ENCODE data around the gene HLA-DOA. TPM values are rescaled to one million over a fixed set of nuclear protein-coding genes. Genes with fewer than 3 reads are reported as not detected.

The HLA-DOA gene
- total RNA-seq, 1 donor from 2014 or later: 1.6 TPM

GRCh38 chr6:32974016-32974333 is 35.4 kb downstream of the HLA-DOA start:
- no peak for DNase-seq (ENCODE audit: low read depth)
- no peak for TF ChIP-seq CTCF (conservative IDR thresholded peaks at IDR 0.05; ENCODE audit: low read depth, low read length)
- H3K4me3 ChIP-seq (ENCODE audit: low read depth, low read length): peak overlapping the region; percentile 69

GRCh38 chr6:32973144-32974015 is 36.0 kb downstream of the HLA-DOA start:
- peak overlapping the region; percentile 69 for H3K4me3 ChIP-seq (ENCODE audit: low read depth, low read length)
- DNase-seq (ENCODE audit: low read depth): no peak
- no peak for TF ChIP-seq CTCF (conservative IDR thresholded peaks at IDR 0.05; ENCODE audit: low read depth, low read length)

- DNase-seq (ENCODE audit: low read depth): no peak
- H3K4me3 ChIP-seq (ENCODE audit: low read depth, low read length): peak overlapping the region; percentile 69
- TF ChIP-seq CTCF (conservative IDR thresholded peaks at IDR 0.05; ENCODE audit: low read depth, low read length): no peak
These were observed 36.8 kb downstream of the HLA-DOA start for GRCh38 chr6:32972353-32973143.

- DNase-seq (ENCODE audit: low read depth): peak; percentile 98
- no peak for TF ChIP-seq CTCF (conservative IDR thresholded peaks at IDR 0.05; ENCODE audit: low read depth, low read length)
- peak overlapping the region; percentile 77 for H3K4me3 ChIP-seq (ENCODE audit: low read depth, low read length)
These were observed 37.6 kb downstream of the HLA-DOA start for GRCh38 chr6:32971581-32972352.

GRCh38 chr6:32971242-32971580 is 38.2 kb downstream of the HLA-DOA start:
- peak overlapping the region; percentile 77 for H3K4me3 ChIP-seq (ENCODE audit: low read depth, low read length)
- no peak for DNase-seq (ENCODE audit: low read depth)
- no peak for TF ChIP-seq CTCF (conservative IDR thresholded peaks at IDR 0.05; ENCODE audit: low read depth, low read length)

- TF ChIP-seq CTCF (conservative IDR thresholded peaks at IDR 0.05; ENCODE audit: low read depth, low read length): no peak
- DNase-seq (ENCODE audit: low read depth): peak; percentile 10
- H3K4me3 ChIP-seq (ENCODE audit: low read depth, low read length): peak overlapping the region; percentile 77
These were observed 38.8 kb downstream of the HLA-DOA start for GRCh38 chr6:32970413-32971241.

All from epithelial cell of proximal tubule (primary cell).